GM12865 (cell line): ENCODE results near the gene PDSS2.
"Not testable (repeated sequence)": the region's sequence is repeated elsewhere in the genome, so short reads cannot be mapped to it uniquely, and the experiment has no call there.

Experiments
- DNase-seq: peaks from one replicate; pipeline ENCODE4 v3.0.0; 2010; ENCODE audit warnings: low read depth
- H3K4me3 ChIP-seq: 2 replicates; pipeline ENCODE4 v1.5.1; 2011; ENCODE audit warnings: mild to moderate bottlenecking, low read depth, low read length, control low read depth
- CTCF ChIP-seq: IDR thresholded peaks from 2 replicates; pipeline ENCODE4 v1.5.1; 2011; ENCODE audit warnings: low read length, control low read depth, low read depth, inconsistent platforms; ENCODE audit not compliant: insufficient read depth; ENCODE audit errors: missing control alignments

The PDSS2 gene

GRCh38 chr6:107436881-107437280 lies 22.5 kb downstream of the PDSS2 start:
- TF ChIP-seq CTCF, result no peak
- no peak for DNase-seq
- no peak overlapping the region for H3K4me3 ChIP-seq

GRCh38 chr6:107435798-107436197 lies 23.6 kb downstream of the PDSS2 start:
- no peak for TF ChIP-seq CTCF
- no peak for DNase-seq
- no peak overlapping the region for H3K4me3 ChIP-seq

GRCh38 chr6:107434812-107435211 lies 24.6 kb downstream of the PDSS2 start:
- TF ChIP-seq CTCF, result no peak
- no peak overlapping the region for H3K4me3 ChIP-seq
- DNase-seq, result no peak

- DNase-seq, H3K4me3 ChIP-seq: not testable (repeated sequence)
Observed at GRCh38 chr6:107425951-107426350, 33.4 kb downstream of the PDSS2 start.

- no peak for TF ChIP-seq CTCF
- no peak overlapping the region for H3K4me3 ChIP-seq
- DNase-seq, result no peak
Observed at GRCh38 chr6:107423474-107423990, 35.8 kb downstream of the PDSS2 start.

GRCh38 chr6:107421696-107422256 lies 37.6 kb downstream of the PDSS2 start:
- no peak for TF ChIP-seq CTCF
- no peak overlapping the region for H3K4me3 ChIP-seq
- DNase-seq, result no peak

- H3K4me3 ChIP-seq, result no peak overlapping the region
- no peak for DNase-seq
- no peak for TF ChIP-seq CTCF
Observed at GRCh38 chr6:107419733-107420132, 39.6 kb downstream of the PDSS2 start.
